Measurements from ENCODE around the gene ABCA3.
"Not testable (repeated sequence)": the region's sequence is repeated elsewhere in the genome, so short reads cannot be mapped to it uniquely, and the experiment has no call there.

ABCA3 gene

DNA sequence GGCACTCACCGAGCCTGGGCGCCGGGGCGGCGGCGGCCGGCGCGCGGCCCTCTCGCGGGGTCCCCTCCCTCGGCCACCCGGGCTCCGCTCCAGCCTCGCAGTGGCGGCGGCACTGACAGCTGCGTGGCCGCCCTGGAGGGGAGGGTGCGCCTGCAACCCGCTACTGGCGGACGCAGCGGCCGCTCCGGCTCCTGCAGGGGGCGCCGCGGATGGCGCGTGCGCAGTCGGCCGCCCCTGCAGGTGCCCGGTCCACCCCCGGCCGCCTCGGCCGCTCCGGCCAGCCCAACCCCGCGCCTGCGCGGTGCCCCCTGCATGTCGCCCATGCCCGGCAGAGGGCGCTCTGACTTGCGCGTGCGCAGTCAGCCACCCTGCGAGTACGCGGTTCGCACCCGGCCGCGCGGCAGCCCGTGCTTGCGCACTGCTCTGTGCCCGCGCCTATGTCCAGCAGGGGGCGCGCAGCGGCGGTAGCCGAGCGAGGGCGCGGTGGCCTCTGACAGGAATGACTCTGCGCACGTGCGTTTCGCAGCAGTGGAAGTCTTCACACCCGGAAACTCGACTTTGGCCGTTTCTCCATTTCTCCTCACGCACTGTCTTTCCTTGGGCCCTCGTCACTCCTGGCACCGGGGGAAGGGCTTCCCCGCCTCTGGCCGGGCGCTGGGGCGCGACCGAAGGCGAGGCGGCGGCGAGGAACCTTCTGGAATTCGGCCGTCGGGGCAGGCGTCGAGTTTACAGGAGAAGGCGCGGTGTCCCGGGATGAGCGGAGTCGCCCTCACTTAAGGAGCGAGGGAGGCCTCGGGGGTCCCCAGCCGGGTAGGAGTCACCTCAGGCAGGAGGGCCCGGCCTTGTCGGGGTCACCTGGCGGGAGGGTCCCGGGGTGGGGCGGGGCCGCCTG lies at the start of gene ABCA3:
Gene ABCA3, minus strand, starts transcription at position 165 of the 892 bp plus-strand sequence. CDS start 14,262 bp downstream, outside the sequence.
- H3K4me3 ChIP-seq (replicated peaks; ENCODE audit: low read depth, low read length) = peak within 1 kb of the TSS; percentile 45
- TF ChIP-seq, protein P1, sequence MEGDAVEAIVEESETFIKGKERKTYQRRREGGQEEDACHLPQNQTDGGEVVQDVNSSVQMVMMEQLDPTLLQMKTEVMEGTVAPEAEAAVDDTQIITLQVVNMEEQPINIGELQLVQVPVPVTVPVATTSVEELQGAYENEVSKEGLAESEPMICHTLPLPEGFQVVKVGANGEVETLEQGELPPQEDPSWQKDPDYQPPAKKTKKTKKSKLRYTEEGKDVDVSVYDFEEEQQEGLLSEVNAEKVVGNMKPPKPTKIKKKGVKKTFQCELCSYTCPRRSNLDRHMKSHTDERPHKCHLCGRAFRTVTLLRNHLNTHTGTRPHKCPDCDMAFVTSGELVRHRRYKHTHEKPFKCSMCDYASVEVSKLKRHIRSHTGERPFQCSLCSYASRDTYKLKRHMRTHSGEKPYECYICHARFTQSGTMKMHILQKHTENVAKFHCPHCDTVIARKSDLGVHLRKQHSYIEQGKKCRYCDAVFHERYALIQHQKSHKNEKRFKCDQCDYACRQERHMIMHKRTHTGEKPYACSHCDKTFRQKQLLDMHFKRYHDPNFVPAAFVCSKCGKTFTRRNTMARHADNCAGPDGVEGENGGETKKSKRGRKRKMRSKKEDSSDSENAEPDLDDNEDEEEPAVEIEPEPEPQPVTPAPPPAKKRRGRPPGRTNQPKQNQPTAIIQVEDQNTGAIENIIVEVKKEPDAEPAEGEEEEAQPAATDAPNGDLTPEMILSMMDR (IDR thresholded peaks at IDR 0.05; ENCODE audit: low read length, missing control alignments) = peak; percentile 61
- DNase-seq (ENCODE audit: low read depth) = peak; percentile 91

DNA sequence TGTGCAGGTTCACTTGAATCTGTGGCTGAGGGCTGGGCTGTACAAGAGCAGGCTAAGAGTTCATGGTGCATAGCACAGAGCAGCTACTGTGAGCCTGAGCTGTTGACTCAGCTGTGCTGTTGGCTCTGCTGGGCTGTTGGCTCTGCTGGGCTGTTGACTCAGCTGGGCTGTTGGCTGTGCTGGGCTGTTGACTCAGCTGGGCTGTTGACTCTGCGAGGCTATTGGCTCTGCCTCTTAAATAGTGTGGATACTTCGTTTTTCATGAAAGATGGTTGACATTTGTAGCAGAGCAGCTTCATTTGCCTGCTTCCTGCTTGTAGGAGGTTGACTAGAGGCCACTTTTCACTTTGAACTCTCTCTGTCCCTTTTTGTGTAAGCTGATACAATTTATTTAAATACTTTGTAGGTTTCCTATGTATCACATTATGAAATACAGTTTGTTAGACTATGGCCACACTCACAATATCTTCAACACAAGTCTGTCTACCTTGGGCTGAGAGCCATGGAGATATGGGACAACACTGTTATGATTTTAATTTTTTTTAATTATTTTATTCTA lies 48.4 kb upstream of the ABCA3 start:
- TF ChIP-seq, protein P1 (IDR thresholded peaks at IDR 0.05; ENCODE audit: low read length, missing control alignments) = no peak
- DNase-seq (ENCODE audit: low read depth) = peak; percentile 27
- no peak overlapping the region for H3K4me3 ChIP-seq (replicated peaks; ENCODE audit: low read depth, low read length)

DNA sequence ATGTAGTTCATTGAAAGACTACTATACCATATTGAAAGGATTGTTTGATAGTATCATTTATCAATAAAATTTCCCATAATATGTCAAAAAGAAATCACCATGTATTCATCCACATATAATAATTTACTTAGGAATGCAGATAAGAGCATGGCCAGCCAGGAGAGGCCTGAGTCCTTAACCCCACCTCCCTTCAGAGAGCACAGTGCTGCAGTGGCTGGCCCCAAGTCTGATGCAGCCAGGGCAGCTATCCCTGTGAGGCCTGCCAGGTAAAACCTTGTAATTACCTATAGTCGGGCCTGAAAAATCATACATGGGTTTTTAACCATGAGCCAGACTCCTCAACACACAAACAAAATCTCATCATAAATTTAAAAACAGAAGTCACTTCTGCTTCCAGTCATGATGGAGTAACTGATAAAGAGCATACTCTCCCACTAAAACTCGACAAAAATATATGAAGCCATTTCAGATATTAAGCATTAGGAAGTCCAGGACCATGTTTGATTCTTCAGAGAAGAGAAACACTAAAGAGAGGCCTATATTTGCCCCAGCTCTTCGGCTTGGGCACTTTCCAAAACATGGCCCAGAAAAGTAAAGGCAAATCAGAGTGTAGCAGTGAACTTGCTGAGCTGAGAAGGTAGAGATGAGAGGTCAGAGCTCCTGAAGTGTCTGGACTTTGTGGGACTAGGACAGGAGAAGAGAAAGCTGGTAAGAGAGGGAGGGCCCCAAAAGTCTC lies 47.8 kb upstream of the ABCA3 start:
- no peak for DNase-seq (ENCODE audit: low read depth)
- H3K4me3 ChIP-seq (replicated peaks; ENCODE audit: low read depth, low read length) = no peak overlapping the region

DNA sequence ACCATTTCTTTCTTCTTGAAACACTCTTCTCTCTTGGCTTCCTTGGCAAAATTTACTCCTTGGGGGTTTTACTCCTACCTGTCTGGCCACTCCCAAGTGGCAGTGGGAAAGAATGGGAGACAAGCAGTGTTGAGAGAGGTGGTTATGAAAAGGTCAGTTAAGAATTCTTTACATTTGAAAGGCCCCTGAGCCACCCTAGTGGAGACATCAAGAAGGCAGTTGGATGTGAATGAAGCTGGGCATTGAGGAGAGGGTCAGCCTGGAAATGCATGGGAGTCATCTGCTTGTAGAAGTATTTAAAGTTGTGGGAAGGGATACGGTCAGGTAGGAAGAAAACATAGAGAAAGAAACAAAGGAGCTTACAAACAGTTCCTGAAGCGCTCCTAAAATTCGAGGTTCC lies 46.5 kb upstream of the ABCA3 start:
- H3K4me3 ChIP-seq (replicated peaks; ENCODE audit: low read depth, low read length) = no peak overlapping the region
- DNase-seq (ENCODE audit: low read depth) = no peak
- TF ChIP-seq, protein P1 (IDR thresholded peaks at IDR 0.05; ENCODE audit: low read length, missing control alignments) = peak; percentile 26

More for the DNA sequence above, 47.8 kb upstream of the ABCA3 start:
- TF ChIP-seq, protein P1 (IDR thresholded peaks at IDR 0.05; ENCODE audit: low read length, missing control alignments) = no peak

DNA sequence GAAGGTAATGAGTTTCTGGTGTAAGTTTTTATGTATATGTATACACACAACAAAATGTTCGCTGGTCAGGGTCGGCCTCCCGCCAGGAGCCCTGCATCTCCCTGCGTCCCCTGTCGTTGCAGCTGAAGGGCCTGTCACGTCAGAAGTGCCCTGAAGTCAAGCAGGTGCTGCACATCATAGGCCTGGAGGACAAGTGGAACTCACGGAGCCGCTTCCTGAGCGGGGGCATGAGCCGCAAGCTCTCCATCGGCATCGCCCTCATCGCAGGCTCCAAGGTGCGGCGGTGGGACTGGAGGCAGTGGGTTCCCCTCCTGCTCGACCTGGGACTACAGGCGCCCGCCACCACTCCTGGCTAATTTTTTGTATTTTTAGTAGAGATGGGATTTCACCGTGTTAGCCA lies 45.5 kb upstream of the ABCA3 start:
- H3K4me3 ChIP-seq (replicated peaks; ENCODE audit: low read depth, low read length); DNase-seq (ENCODE audit: low read depth): not testable (repeated sequence)

DNA sequence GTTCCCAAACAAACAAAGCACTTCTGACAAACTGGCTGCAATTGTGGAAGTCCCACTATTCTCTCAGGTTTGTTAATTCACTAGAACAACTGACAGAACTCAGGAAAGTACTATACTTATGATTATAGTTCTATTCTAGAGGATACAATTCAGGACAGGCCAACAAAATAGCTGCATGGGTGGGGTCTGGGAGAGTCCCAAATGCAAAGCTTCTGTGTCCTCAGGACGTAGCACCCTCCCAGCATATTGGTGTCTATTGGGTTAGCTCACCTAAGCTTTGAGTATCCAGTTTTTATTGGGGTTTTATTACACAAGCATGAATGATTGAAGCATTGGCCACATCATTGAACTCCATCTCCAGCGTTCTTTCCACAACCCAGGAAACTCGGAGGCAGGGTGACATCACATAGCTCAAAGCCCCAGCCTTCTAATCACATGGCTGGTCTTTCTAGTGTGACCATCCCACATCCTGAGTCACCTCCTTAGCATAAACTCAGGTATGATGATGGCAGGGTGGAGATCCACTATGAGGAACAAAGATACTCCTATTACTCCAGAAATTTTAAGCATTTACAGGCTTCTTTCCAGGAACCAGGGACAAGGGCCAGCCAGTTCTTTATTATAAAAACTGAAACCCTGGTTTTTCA lies 44.8 kb upstream of the ABCA3 start:
- no peak for DNase-seq (ENCODE audit: low read depth)
- no peak overlapping the region for H3K4me3 ChIP-seq (replicated peaks; ENCODE audit: low read depth, low read length)
- TF ChIP-seq, protein P1 (IDR thresholded peaks at IDR 0.05; ENCODE audit: low read length, missing control alignments) = no peak

DNA sequence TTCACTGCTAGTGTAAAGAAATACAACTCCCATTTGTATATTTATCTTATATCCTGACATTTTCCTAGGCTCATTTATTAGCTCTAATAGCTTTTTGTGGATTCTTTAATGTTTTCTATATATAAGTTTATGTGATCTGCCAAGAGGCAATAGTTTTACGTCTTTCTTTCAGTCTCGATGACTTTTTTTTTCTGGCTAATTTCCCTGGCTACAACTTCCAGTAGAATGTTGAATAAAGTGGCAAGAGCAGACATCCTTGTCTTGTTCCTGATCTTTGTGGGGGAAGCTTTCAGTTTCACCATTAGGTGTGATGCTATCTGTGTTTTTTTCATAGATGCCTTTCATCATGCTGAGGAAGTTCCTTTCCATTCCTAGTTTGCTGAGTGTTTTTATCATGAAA lies 43.9 kb upstream of the ABCA3 start:
- no peak for DNase-seq (ENCODE audit: low read depth)
- H3K4me3 ChIP-seq (replicated peaks; ENCODE audit: low read depth, low read length) = no peak overlapping the region
- TF ChIP-seq, protein P1 (IDR thresholded peaks at IDR 0.05; ENCODE audit: low read length, missing control alignments) = no peak
